CD4-positive, alpha-beta T cell treated with Interleukin-4 for 4 hours (primary cell): ENCODE results near the gene SMARCD3.

Experiments used
- DNase-seq: peaks from one replicate; pipeline ENCODE4 v3.0.0-alpha.2; 2020

Gene SMARCD3

DNA sequence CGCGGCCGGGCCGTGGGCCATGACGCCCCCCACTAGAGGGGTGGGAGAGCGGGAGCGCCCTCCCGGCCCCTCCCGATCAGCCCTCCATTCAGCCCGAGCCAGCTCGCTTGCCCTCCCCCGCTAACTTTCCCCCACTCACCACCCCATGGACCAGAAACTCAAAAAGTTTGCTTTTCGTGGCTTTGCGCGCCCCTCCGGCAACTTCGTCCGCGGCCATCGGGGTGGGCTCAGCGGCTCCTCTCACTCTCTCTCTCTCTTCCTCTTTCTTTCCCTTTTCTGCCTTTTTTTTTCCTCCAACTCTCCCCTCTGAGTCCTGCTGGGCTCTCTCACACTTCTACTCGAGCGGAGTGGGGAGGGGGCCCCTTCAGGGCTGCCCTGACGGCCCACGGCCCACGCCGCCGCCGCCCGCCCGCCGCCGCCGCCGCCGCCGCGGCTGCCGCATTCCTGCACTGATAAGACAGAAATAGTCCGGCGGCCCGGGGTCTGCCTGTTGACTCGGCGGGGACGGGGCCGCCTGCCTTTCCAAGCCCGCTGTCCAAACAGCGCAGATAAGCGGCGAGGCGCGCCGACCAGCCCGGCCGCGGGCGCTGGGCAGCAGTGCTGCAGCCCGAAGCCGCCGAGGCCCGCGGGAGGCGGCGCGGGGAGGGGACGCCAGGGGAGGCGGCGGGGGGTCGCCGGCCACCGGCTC, at the start of gene SMARCD3:
Gene SMARCD3 (minus strand): TSS at position 349 of the 688 bp plus-strand sequence. CDS start 132 bp downstream, at position 217.
- DNase-seq = no peak

GRCh38 chr7:151296202-151296992, 47.9 kb upstream of the SMARCD3 start:
- DNase-seq = no peak

- no peak for DNase-seq
These were observed 44.4 kb upstream of the SMARCD3 start for GRCh38 chr7:151292850-151293249.

DNA sequence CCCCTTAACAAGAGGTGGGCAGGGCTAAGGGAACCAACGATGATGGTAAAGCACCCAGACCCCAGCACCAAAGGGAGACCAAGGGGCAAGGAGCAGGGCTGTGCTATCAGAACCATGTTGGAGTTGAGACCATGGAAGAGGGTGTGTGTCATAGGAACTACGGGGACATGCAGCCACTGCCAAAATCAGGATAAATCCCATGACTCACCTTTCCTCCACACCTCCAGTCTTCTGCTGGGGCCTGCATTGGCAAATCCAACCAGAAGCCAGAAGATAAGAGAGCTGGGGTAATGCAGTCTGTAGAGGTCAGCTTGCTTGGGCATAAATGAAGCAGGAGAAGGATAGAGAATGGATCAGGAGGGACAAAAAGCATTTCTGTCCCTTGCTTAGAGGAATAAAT, 42.7 kb upstream of the SMARCD3 start:
- DNase-seq = no peak

- DNase-seq = no peak
These were observed 41.9 kb upstream of the SMARCD3 start for GRCh38 chr7:151290355-151290760.

GRCh38 chr7:151289891-151290290, 41.4 kb upstream of the SMARCD3 start:
- DNase-seq = no peak

- no peak for DNase-seq
These were observed 37.7 kb upstream of the SMARCD3 start for GRCh38 chr7:151286148-151286547.

DNA sequence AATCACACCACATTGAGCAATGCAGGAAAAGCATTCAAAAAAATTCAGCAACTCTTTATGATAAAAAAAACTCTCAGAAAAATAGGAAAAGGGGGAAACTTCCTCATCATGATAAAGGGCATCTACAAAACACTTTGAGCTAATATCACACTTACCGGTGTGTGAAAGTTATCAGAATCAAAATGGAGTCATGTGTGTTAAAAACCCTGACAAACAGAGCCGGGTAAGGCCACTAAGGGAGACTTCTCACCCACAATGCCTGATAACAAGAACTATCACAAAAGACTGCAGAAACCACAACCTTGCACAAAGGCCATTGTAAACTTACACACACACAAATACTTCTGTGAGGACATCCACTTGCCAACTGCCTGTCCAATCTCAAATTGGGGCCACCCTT, 34.8 kb upstream of the SMARCD3 start:
- DNase-seq = no peak

DNA sequence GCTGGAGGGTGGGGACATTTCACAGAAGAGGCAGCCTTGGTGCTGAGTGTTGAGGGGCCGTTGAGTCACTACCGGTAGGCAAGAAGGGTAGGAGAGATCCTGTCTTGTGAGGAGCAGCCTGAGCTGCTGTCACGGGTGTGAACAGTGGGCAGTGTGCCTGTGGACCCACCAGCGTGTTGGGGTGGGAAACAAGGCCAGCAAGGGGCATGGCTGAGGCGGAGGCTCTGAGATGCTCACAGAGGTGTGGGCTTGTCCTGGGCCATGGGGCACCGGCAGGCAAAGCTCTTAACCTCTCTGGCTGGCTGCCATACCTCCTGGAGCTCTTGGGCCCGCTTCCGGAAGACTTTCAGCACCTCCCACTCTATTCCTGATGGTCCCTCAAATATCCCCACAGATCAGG, 33.6 kb upstream of the SMARCD3 start:
- DNase-seq = no peak

GRCh38 chr7:151281686-151282085, 33.2 kb upstream of the SMARCD3 start:
- DNase-seq = no peak

- DNase-seq = no peak
These were observed 32.0 kb upstream of the SMARCD3 start for GRCh38 chr7:151280388-151281019.

DNA sequence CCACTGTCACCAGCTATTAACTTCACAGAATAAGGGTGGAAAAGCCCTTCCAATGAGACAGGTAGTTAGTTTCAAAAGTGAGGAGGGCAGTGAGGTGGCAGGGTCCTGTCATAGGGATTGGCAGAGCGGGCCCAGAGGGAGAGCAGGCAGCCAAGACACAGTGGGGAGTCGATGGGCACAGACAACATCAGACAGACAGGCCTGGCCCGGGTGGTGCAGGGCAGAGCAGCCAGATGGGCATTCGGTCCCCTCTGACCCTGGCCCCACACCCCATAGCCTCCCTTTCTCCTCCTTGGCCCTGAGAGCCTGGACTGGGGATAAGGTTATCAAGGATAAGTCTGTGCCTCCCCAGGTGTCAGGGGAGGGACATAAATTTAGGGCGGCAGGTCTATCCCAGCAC, 31.4 kb upstream of the SMARCD3 start:
- DNase-seq = no peak

DNA sequence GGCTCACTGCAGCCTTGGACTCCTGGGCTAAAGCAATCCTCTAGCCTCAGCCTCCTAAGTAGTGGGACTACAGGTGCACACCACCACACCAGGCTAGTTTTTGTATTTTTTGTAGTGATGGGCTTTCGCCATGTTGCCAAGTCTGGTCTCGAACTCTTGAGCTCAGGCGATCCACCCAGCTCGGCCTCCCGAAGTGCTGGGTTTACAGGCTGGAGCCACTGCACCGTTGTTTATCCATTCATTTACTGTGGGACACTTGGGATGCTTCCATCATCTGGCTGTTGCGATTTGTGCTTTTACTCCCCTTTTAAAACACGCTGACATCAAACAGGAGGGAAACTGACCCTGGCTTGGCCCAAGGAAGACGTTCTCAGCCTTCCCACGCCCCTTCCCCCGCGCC, 30.5 kb upstream of the SMARCD3 start:
- DNase-seq = no peak

GRCh38 chr7:151277631-151278030, 29.1 kb upstream of the SMARCD3 start:
- DNase-seq = no peak

DNA sequence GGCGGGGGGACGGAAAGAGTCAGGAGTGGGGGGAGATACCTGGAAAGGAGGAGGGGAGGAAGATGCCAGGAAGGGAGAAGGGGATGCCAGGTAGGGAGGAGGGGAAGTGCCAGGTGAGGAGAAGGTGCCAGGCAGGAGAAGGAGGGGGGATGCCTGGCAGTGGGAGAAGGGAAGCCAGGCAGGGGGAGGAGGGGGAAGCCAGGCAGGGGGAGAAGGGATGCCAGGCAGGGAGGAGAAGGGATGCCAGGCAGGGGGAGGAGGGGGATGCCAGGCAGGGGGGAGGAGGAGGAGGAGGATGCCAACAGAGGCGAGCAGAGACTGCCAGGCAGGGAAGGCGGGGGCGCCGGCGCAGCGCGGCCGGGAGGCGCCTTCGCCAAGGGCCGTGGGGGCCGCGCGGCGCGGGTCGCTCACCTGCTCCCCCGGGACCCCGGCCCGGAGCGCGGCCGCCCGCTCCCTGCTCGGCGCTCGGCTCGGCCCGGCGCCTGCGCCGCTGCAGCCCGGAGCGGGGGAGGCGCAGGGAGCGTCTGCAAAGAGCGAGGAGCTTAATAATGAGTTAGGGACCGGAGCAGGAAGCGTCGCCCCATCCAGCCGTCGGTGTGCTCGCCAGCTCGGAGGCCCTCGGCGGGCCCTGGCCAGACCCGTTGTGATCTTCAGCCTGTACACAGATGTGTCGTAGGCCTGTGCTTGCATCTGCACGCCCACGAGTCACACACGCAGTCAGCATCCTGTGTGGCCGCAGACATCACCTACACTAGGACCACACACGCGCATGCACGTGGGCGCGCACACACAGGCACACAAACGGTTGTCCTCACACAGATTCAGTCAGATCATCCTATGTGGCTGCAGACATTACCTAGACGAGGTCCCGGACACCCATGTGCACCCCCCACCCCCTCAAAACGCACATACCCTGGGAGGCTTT, 28.4 kb upstream of the SMARCD3 start:
- DNase-seq = peak; percentile 46

- DNase-seq = no peak
These were observed 27.5 kb upstream of the SMARCD3 start for GRCh38 chr7:151275813-151276577.

GRCh38 chr7:151274936-151275812, 26.7 kb upstream of the SMARCD3 start:
- no peak for DNase-seq

- DNase-seq = no peak
These were observed 25.9 kb upstream of the SMARCD3 start for GRCh38 chr7:151274396-151274795.

GRCh38 chr7:151273651-151274390, 25.3 kb upstream of the SMARCD3 start:
- no peak for DNase-seq

GRCh38 chr7:151272877-151273276, 24.4 kb upstream of the SMARCD3 start:
- no peak for DNase-seq
